HG02798 (cell line): ENCODE data around the gene GSG1L.

Source experiments
- ATAC-seq: cut with Tn5 transposase; IDR thresholded peaks from one replicate; pipeline ENCODE4 v1.9.1; 2021; ENCODE audit warnings: mild to moderate bottlenecking; ENCODE audit not compliant: unreplicated experiment, poor library complexity

The GSG1L gene

GRCh38 chr16:28067604-28068379, 4.3 kb upstream of the GSG1L start:
- ATAC-seq, result no peak

- ATAC-seq, result no peak
Measured at GRCh38 chr16:28064706-28065249, 1.3 kb upstream of the GSG1L start.

GRCh38 chr16:28064150-28064549, 636 bp upstream of the GSG1L start:
- ATAC-seq, result no peak

GRCh38 chr16:28062847-28063521, 530 bp downstream of the GSG1L start:
- no peak for ATAC-seq

- no peak for ATAC-seq
Measured at GRCh38 chr16:28062261-28062846, 1.2 kb downstream of the GSG1L start.

- no peak for ATAC-seq
Measured at GRCh38 chr16:28061352-28062101, 2.0 kb downstream of the GSG1L start.

- no peak for ATAC-seq
Measured at GRCh38 chr16:28059841-28060575, 3.5 kb downstream of the GSG1L start.

- ATAC-seq, result no peak
Measured at GRCh38 chr16:28058839-28059589, 4.5 kb downstream of the GSG1L start.

- ATAC-seq, result no peak
Measured at GRCh38 chr16:28057949-28058348, 5.6 kb downstream of the GSG1L start.

- no peak for ATAC-seq
Measured at GRCh38 chr16:28053461-28053860, 10.1 kb downstream of the GSG1L start.

GRCh38 chr16:28052274-28053128, 11.0 kb downstream of the GSG1L start:
- no peak for ATAC-seq

GRCh38 chr16:28051486-28051885, 12.0 kb downstream of the GSG1L start:
- no peak for ATAC-seq

- no peak for ATAC-seq
Measured at GRCh38 chr16:28042811-28043210, 20.7 kb downstream of the GSG1L start.

- no peak for ATAC-seq
Measured at GRCh38 chr16:28041615-28042014, 21.9 kb downstream of the GSG1L start.

- no peak for ATAC-seq
Measured at GRCh38 chr16:28040039-28040438, 23.5 kb downstream of the GSG1L start.

GRCh38 chr16:28039493-28039892, 24.0 kb downstream of the GSG1L start:
- no peak for ATAC-seq

- no peak for ATAC-seq
Measured at GRCh38 chr16:28038409-28038808, 25.1 kb downstream of the GSG1L start.

GRCh38 chr16:28035866-28036393, 27.6 kb downstream of the GSG1L start:
- no peak for ATAC-seq
